SH-SY5Y (cell line): ENCODE results near the gene GTF2I.

Source experiments
- GATA2 ChIP-seq: IDR thresholded peaks from 2 replicates; pipeline ENCODE4 v1.6.1; 2011; ENCODE audit warnings: mild to moderate bottlenecking, low read depth, low read length
- GATA3 ChIP-seq: IDR thresholded peaks from 2 replicates; pipeline ENCODE4 v1.6.1; 2011; ENCODE audit warnings: low read depth, mild to moderate bottlenecking, low read length, moderate library complexity

GRCh38 chr7:74682829-74683228 is 25.3 kb downstream of the GTF2I start:
- TF ChIP-seq GATA2 (no peak), GATA3 (no peak)
